ENCODE data around the gene ZDHHC18.

GRCh38 chr1:26831059-26831458 lies 4.6 kb downstream of the ZDHHC18 start:
- TF ChIP-seq CTCF (IDR thresholded peaks at IDR 0.05; ENCODE audit: low read length), result no peak
- no peak for TF ChIP-seq EZH2 (optimal IDR thresholded peaks at IDR 0.05; ENCODE audit: low read depth, low read length)
- TF ChIP-seq EZH2phosphoT487 (IDR thresholded peaks at IDR 0.05; ENCODE audit: low read length), result no peak
